NCI-H446 treated with DMSO at 0.1 percent for 48 hours (cell line): ENCODE data around the gene CDH23.

Experiments used
- DNase-seq: peaks from one replicate; lab custom pipeline; 2025; lab: John Stamatoyannopoulos, UW

CDH23 gene

DNA sequence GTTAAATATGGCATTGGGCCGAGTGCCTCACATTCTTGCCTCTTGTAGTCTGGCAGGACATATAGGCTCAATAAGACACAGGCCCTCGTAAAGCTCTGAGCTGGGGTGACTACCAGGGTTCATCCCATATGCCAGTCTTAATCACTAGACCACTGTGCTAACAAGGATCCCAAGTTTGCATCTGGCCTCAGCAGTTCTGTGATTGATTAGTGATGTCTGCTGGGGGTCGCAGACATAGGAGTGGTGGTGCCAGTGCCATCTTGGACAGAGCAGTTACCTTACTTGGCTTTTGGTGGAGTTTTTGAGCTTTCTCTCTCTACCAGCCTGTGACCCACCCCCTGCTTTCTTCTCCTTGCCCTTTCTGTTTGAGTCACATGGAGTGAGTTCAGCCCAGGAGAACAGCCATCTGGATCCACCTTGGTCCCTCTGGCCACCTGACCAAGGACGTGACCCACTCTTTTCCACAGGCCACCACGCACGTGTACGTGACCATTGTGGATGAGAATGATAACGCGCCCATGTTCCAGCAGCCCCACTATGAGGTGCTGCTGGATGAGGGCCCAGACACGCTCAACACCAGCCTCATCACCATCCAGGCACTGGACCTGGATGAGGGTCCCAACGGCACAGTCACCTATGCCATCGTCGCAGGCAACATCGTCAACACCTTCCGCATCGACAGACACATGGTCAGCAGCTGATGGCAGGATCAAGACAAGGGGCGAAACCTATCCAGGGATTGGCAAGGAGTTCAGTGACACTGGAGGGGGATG, 380.7 kb downstream of the CDH23 start:
- DNase-seq = no peak

DNA sequence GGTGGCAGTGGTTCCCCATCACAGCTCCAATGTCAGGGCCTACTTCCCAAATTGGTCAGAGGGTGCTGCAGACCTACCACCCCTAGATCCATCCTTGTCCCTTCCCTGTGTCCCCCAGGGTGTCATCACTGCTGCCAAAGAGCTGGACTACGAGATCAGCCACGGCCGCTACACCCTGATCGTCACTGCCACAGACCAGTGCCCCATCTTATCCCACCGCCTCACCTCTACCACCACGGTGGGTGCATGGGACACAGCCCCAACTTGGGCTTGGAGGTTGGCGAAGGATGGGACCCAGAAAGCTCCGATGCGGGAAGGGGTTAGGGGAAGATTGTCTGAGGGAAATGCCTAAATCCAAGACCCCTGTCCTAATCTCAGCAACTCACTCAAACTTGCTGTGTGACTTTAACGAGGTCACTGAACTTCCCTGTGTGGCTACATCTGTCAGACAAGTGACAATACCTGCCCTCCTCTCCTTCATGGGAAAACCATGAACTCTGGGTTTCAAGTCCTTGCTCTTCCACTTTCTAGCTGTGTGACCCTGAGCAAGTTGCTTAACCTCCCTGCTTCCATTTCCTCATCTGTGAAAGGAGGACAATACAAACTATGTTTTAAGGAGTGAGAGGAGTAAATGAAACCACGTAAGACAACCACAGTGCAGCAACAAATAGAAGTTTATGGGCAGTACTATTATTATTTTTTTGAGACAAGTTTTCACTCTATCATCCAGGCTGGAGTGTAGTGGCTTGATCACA, 381.5 kb downstream of the CDH23 start:
- no peak for DNase-seq

DNA sequence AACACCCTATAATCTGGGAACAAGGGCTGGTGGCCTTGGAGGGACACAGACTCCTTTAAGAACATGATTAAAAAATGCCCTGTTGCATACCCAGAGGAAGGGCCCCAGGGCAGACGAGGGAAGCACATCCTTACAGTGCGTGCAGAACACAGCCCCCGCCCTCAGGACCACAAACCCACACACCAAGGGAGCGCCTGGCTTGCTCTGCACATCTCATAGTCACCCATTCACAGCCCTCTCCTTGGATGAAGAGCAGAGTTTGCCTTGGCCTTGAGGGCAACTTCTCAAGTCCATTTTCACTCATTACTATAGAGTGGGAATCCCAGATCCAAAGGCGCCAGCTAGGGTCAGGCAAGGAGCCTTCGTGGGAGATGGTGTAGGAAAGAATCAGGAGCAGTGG, 382.9 kb downstream of the CDH23 start:
- DNase-seq = no peak

DNA sequence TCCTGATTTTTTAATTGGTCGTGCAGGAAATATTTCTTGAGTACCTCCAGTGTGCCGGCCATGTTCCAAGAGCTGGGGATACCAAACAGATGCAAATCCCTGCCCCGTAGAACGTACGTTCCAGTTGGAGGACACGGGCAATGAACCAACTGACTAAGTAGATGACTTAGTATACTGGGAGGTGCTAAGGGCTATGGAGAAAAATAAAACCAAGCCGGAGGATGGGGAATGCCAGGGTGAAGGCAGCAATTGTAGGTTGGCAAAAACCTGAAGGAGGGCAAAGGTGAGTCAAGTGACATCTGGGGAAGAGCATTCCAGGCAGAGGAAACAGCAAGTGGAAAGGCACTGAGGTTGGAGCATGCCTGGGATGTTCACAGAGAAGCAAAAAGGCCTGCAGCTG, 383.4 kb downstream of the CDH23 start:
- no peak for DNase-seq

DNA sequence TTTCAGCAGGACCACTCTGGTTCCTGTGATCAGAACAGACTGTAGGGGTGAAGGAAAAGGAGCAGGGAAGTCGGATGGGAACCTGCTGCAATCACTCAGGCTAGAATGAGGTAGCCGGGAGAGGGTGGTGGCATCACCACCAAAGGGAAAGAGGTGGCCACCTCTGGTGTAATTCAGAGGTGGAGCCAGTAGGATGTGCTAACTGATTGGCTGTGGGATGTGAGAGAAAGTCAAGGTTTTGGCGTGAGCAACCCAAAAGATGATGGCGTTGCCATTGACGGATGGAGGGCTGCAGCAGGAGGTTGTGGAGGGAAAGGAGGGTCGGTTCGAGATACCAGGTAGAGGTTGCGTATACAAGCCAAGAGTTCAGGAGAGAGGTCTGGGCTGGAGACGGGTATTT, 384.0 kb downstream of the CDH23 start:
- no peak for DNase-seq

DNA sequence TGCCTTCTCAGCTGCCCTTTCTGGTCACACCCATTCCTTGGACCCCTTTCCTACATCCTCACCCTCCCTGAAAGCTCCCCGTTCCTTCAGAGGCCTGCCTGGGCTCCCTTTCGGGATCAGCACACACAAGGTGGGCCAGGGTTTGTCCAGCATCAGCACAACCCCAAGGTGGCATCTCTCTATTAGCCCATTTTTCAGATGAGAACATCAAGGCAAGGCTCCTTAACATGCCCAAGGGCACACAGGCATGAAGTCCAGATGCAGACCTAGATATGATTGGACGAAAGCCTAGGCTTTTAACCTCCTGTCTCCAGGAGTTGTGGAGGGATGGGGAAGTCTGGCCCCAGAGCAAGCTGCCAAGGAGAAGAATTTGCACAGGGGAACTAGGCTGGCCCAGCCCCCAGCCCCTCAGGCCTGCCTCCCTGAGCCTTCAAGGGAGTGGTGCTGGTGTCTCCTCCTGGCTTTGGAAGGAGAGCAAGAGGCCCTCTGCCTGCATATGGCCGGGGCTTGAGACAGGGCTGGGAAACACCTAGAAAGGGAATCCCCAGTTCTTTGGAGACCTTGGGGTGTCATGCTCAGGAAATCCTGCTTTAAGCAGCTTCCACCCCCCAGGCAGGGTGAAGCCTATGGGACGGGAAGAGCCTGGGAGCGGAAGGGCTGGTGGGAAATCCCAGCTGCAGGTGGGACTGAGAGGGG, 385.6 kb downstream of the CDH23 start:
- DNase-seq = no peak

DNA sequence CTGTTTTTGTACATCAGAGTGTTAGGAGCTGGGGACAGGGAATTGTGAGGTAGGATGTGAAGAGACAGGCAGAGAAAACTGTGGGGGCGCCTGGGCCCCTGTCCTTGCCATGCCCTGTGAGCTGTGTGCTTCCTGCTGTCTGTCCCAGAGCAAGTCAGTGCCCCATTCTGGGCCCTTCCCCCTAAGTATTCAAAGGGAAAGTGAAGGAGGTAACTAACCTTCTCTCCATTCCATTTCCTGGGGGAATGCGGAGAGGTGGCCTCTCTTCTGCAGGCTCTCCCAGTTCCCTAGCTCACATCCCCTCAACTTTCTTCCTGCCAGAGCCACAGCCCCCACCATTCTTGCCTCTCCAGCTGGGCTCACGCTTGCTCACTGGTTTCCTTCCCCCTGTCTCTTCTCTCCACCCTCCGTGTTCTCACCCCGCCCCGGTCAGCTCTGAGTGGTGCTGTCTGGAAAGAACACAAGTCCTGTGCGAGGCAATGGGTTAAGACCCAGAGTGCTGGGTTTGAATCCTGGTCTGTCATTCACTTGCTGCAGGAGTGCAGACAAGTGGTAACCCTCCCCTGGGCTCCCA, 386.3 kb downstream of the CDH23 start:
- DNase-seq = no peak

DNA sequence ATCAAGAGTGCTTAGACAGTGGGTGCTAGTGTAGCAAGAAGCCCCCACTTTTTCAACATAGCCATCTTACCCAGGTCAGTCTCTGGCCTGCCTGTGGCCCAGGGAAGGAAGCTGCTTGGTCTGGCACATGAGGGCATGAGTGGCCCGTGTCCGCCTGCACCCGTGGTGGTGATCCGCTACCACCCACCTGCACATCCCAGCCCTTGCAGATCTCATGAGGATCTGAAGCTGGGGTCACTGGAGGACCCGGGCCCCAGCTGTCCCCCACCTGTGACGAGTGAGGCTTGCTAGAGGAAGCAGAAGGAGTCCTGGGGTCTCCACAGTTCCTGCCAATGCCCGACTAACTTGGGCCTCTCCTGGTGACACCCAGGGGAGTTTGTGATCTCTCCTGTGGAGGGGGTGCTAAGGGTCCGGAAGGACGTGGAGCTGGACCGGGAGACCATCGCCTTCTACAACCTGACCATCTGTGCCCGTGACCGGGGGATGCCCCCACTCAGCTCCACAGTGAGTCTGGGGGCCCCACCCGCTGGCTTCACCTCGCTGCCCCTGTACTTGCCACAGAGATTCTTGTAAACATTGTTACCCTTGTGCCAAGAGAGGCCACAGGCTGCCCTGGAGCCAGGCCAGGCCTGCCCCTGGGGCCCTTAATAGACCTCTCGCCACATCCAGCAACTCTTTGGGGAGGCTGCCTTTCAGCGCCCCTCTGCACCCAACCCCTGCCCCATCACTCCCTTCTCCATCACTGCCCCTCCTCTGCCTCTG, 387.4 kb downstream of the CDH23 start:
- DNase-seq = no peak

DNA sequence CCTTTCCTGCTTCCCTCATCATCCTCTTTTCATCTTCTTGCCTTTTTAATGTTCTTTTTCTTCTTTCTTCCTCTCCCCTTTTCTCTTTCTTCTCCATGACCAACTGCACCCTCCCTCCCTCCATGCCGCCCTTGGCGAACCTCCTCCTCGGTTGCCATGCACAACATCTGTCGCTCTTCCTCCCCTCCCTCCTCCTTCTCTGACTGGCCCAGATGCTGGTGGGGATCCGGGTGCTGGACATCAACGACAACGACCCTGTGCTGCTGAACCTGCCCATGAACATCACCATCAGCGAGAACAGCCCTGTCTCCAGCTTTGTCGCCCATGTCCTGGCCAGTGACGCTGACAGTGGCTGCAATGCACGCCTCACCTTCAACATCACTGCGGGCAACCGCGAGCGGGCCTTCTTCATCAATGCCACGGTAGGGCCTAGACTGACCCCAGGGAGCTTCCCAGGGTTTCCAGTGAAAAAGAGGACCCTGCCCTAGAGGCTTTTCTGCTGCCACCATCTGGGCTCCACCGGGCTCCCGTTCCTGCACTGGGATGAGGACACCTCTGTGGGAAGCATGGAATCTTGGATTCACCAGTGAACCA, 388.1 kb downstream of the CDH23 start:
- no peak for DNase-seq

DNA sequence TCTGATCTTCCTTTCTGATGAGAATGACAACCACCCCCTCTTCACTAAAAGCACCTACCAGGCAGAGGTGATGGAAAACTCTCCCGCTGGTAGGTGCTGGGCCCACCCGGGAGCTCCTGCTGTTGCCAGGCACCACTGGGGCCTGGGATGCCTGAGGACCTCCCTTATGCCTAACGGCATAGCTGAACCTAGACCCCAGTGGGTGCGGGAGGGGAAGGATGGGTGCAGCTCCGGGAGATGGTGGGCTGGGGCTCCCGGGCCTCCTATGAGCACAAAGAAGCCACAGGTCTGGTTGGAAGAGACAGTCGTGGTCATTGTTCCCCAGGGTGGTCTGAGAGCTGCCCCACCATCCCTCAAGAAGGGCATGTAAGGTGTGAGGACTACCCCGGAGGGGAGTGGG, 392.2 kb downstream of the CDH23 start:
- DNase-seq = no peak

DNA sequence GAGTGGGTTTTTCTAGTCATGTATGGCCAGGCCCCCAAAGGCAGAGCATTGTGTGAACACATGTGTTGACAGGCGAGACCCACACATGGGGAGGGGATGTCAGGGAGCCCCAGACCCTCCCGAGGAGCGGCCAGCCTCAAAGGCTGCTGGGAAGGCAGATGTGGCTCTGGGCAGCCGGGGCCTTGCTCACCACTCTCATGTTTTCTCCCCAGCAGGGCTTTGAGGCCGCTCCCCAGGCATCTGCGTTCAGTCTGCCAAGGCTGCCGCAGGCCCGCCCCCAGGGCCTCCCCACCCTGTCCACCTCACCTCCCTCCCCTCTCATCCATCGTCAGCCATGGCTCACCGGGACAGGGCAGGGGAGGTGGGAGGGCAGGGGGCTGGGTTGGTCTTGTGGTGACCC, 393.2 kb downstream of the CDH23 start:
- no peak for DNase-seq

DNA sequence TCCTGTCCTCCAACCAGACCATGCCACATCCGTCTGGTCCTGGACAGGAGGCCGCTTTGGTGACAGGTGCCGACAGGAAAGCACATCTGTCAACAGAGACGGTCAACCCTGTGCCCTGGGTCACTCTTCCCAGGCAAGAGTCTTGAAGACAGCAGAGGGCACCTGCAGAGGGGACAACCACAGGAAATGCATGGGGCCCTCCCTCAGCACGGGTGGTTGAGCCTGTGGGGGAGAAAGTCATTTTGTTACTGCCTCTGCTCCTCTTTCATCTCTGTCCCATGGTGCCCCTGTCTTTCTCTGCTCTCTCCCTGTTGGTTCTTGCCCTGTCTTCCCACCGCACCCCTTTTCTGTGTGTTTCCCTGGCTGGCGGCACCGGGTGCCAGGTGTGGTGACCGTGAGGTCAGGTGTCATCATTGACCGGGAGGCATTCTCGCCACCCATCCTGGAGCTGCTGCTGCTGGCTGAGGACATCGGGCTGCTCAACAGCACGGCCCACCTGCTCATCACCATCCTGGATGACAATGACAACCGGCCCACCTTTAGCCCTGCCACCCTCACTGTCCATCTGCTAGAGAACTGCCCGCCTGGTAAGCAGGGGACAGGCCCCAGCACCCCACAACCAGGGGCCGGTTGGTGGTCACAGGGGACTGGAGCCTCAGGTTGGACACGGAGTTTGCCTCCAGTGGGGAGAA, 394.2 kb downstream of the CDH23 start:
- no peak for DNase-seq

DNA sequence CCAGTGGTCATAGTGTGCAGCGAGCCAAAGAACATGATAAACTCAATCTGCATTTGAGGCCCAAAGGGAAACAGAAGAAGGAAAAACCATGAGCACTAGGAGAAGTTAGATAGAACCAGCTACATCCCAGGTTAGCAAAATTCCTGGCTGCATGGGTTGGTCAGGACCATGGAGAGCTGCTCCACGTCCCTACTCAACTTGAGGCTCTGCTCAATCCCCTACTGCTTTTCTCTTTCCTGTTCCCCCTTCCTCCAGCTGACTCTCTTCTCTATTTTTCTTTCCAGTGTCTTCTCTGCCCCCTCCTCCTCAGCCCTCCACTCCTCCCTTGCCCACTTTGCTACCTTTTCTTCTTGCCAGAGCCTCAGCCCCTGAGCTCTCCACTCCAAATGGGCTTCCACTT, 398.5 kb downstream of the CDH23 start:
- no peak for DNase-seq

DNA sequence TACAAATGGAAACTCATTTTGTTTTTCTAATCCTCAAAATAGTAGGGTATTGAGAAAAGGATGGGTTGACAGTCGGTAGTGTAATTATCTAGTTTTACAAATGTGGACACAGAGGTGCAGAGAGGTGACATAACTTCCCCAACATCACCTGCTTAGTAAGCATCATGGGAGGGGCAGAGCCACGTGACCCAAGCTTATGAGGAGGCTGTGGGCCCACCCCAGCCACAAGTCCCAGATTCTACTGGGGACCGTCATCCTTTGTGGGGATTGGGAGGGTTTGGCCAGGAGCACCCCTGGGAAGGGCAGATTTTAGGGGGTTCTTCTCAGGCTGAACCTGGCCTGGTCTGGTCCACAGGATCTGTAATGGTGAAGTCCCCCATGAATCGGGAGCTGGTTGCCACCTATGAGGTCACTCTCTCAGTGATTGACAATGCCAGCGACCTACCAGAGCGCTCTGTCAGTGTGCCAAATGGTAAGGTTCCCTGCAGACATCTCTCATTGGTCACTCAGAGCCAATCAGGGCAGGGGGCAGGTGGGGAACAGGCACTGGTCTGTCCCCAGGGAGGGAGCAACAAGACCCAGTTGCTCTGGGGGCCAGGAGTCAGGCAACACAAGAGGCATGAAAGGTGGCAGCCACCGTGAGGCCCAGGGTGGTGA, 400.2 kb downstream of the CDH23 start:
- DNase-seq = no peak

DNA sequence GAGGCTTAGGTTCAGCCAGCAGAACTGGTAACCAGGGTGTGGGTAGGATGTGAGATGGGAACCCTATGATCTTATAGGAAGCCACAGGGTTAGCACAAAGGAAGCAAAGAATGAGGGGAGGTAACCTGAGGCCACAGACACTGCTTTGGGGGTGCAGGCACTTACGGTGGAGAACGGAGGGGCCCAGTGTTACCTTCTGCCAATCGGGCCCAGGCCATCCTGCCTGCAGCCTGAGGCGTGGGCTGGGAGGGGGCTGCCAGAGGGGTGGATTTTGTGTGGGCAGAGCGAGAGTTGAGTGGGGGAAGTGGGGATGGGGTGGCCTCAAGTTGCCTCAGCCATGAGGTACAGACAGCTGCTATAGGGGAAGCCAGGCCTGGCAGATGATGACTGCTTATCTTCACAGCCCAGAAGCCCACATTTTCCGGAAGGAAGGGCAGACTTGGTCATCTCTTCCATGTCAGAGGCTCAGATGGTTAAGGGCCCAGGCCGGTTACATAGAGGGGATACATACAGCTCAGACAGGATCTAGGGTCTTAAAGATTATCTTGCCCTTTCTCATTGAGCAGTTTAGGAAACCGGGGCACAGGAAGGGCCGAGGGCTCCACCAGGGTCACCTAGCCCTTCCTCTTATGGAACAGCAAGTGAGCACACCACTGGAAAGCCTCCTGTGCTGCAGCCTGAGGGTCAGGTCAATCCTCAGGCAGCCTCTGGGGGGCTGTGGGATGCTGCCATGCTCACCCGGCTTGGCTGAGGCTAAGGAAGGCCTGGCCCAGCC, 401.0 kb downstream of the CDH23 start:
- DNase-seq = no peak

DNA sequence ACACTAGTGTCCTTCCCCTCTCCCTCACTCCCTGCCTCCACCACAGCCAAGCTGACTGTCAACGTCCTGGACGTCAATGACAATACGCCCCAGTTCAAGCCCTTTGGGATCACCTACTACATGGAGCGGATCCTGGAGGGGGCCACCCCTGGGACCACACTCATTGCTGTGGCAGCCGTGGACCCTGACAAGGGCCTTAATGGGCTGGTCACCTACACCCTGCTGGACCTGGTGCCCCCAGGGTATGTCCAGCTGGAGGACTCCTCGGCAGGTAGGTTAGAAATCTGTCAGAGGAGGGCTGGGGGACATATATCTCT, 401.5 kb downstream of the CDH23 start:
- no peak for DNase-seq

DNA sequence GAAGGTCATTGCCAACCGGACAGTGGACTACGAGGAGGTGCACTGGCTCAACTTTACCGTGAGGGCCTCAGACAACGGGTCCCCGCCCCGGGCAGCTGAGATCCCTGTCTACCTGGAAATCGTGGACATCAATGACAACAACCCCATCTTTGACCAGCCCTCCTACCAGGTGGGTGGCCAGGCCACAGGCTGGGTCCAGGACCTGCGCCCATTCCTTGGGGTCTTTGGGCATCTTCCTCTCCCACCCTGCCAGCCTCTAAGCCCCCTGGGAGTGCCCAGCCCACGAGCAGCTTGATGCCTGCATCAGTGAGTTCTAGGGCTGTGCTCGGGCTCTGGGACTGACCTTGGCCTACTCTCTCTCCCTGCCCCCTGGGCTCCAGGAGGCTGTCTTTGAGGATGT, 402.4 kb downstream of the CDH23 start:
- DNase-seq = no peak

DNA sequence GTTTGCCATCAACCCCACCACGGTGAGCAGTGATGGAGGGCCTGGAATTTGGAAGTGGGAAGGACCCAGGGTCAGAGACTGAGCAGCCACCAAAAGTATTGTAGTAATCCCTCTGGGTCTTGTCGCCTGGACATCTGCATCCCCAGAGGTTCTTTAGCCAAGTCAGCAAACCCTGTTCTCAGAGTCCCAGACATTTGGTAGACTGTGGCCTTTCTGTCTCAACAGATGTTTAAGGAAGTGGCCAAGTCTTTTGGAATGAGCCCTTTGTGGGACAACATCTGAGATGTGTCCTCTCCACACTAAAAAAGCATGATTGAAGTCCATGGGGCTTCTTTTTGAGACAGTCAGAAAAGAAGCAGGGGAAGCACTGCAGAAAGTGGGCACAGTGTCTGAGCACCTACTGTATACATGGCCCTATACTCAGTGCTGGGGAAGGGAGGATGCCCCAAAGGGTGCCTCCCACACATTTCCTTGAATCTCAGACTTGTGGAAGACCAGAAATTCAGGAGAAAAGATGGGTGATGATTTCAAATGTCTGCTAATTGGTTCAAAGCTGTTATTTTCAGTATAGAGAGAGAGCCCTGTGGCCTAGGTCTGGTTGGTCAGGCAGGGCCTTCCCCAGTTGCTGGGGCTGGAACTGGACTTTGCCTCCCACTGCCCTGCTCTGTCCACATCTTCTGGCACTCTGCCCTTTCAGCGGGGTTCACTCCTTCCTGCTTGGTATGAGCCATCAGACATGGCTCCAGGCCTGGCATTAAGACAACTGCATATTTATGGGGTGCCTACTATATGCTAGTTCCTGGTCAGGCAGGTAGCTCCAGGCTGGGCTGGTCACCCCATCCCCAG, 403.1 kb downstream of the CDH23 start:
- DNase-seq = no peak

DNA sequence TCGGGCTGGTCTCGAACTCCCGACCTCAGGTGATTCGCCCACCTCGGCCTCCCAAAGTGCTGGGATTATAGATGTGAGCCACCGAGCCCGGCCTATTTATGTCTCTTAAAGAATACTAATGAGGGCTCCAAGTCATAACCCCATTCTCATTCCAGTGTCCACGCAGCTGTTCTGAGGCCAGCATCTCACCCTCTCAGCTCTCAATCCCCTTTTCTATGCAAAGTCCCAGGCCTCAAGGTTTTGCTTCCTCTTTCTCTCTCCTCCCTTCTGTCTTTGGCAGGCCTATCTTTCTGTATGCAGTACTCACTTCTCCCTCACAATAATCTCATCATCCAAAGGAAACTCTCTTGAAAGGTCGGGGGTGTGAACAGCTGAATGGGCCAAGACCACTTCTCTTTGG, 404.6 kb downstream of the CDH23 start:
- DNase-seq = no peak
